Neural cell (in vitro differentiated cells): Measurements from ENCODE around the gene PHGDH. TPM values are rescaled to one million over a fixed set of nuclear protein-coding genes. Genes with fewer than 3 reads are reported as not detected.

Source experiments
- H2AFZ ChIP-seq: fragments of 200-600, 300-800 bp; sonication (generic), shearing (Covaris generic); 2 replicates; pipeline ENCODE4 v1.6.0; 2014; ENCODE audit warnings: low read depth, mild to moderate bottlenecking, antibody characterized with exemption, low read length, moderate library complexity
- H3F3A ChIP-seq: fragments of 200-600 bp; shearing (Covaris generic); 2 replicates; pipeline ENCODE4 v1.6.1; 2016; ENCODE audit warnings: mild to moderate bottlenecking, moderate library complexity, mixed read lengths, antibody characterized with exemption, low read length; ENCODE audit not compliant: insufficient read depth, poor library complexity, severe bottlenecking
- H3K27ac ChIP-seq: fragments of 200-600, 300-800 bp; sonication (generic), shearing (Covaris generic); 2 replicates; pipeline ENCODE4 v1.5.1; 2014; ENCODE audit warnings: mild to moderate bottlenecking, low read length, moderate library complexity
- H3K27me3 ChIP-seq: fragments of 300-800, 200-600 bp; sonication (generic), shearing (Covaris generic); 2 replicates; pipeline ENCODE4 v1.6.0; 2014; ENCODE audit warnings: mild to moderate bottlenecking, low read depth, low read length, moderate library complexity; ENCODE audit not compliant: insufficient read depth
- H3K36me3 ChIP-seq: fragments of 300-800, 200-600 bp; sonication (generic), shearing (Covaris generic); 2 replicates; pipeline ENCODE4 v1.5.1; 2014; ENCODE audit warnings: mild to moderate bottlenecking, antibody characterized with exemption, low read length, moderate library complexity; ENCODE audit not compliant: insufficient read depth
- H3K4me2 ChIP-seq: fragments of 300-800, 200-600 bp; sonication (generic), shearing (Covaris generic); 2 replicates; pipeline ENCODE4 v1.6.0; 2014; ENCODE audit warnings: mild to moderate bottlenecking, low read length
- H3K4me3 ChIP-seq: fragments of 300-800, 200-600 bp; sonication (generic), shearing (Covaris generic); 2 replicates; pipeline ENCODE4 v1.5.1; 2014; ENCODE audit warnings: mild to moderate bottlenecking, low read length, moderate library complexity
- H3K79me2 ChIP-seq: fragments of 200-600 bp; shearing (Covaris generic); replicated peaks from 2 replicates; pipeline ENCODE4 v1.6.0; 2014; ENCODE audit warnings: mild to moderate bottlenecking, low read length, moderate library complexity; ENCODE audit not compliant: insufficient read depth
- H3K9ac ChIP-seq: fragments of 300-800, 200-600 bp; sonication (generic), shearing (Covaris generic); 2 replicates; pipeline ENCODE4 v1.6.1; 2016; ENCODE audit warnings: mild to moderate bottlenecking, low read length, mixed read lengths
- H3K9me2 ChIP-seq: fragments of 200-600 bp; shearing (Covaris generic); 2 replicates; pipeline ENCODE4 v1.6.1; 2016; ENCODE audit warnings: mild to moderate bottlenecking, low read length, mixed read lengths; ENCODE audit not compliant: insufficient read depth
- H3K9me3 ChIP-seq: fragments of 200-600, 300-800 bp; sonication (generic), shearing (Covaris generic); 2 replicates; pipeline ENCODE4 v1.6.1; 2016; ENCODE audit warnings: mild to moderate bottlenecking, mixed run types, low read length, moderate library complexity, mixed read lengths
- H4K20me1 ChIP-seq: fragments of 200-600 bp; shearing (Covaris generic); 2 replicates; pipeline ENCODE4 v1.6.1; 2016; ENCODE audit warnings: mild to moderate bottlenecking, mixed run types; ENCODE audit not compliant: insufficient read depth
- CTCF ChIP-seq: fragments of 450-650 bp; IDR thresholded peaks from 2 replicates; pipeline ENCODE4 v1.5.1; 2014; ENCODE audit warnings: antibody characterized with exemption, mild to moderate bottlenecking, moderate library complexity; ENCODE audit not compliant: poor library complexity, severe bottlenecking
- EP300 ChIP-seq: fragments of 450-650 bp; conservative IDR thresholded peaks from 2 replicates; pipeline ENCODE4 v1.6.1; 2014; ENCODE audit warnings: antibody characterized with exemption, mild to moderate bottlenecking, moderate library complexity; ENCODE audit not compliant: poor library complexity, severe bottlenecking
- EZH2 ChIP-seq: fragments of 200-600, 300-800 bp; shearing (Covaris generic), sonication (generic); IDR thresholded peaks from 2 replicates; pipeline ENCODE4 v1.6.1; 2014; ENCODE audit warnings: antibody characterized with exemption, low read length, borderline replicate concordance, mild to moderate bottlenecking; ENCODE audit not compliant: insufficient read depth, poor library complexity, severe bottlenecking
- MXI1 ChIP-seq: fragments of 450-650 bp; conservative IDR thresholded peaks from 2 replicates; pipeline ENCODE4 v1.6.1; 2014; ENCODE audit warnings: antibody characterized with exemption, mild to moderate bottlenecking; ENCODE audit not compliant: poor library complexity, severe bottlenecking
- POLR2AphosphoS5 ChIP-seq: IDR thresholded peaks from 2 replicates; pipeline ENCODE4 v1.6.1; 2012
- RAD21 ChIP-seq: fragments of 450-650 bp; conservative IDR thresholded peaks from 2 replicates; pipeline ENCODE4 v1.6.1; 2014; ENCODE audit warnings: antibody characterized with exemption, mild to moderate bottlenecking, moderate library complexity
- REST ChIP-seq: IDR thresholded peaks from 2 replicates; pipeline ENCODE4 v1.6.1; 2012; ENCODE audit warnings: borderline replicate concordance
- SMC3 ChIP-seq: fragments of 450-650 bp; conservative IDR thresholded peaks from 2 replicates; pipeline ENCODE4 v1.6.1; 2014; ENCODE audit warnings: antibody characterized with exemption, mild to moderate bottlenecking, moderate library complexity; ENCODE audit not compliant: poor library complexity
- TAF1 ChIP-seq: IDR thresholded peaks from 2 replicates; pipeline ENCODE4 v1.6.1; 2012; ENCODE audit warnings: low read depth
- polyA plus RNA-seq: library from polyadenylated mRNA; depleted of rRNA; stranded (reverse); fragments of >200 nt; gene quantifications from 2 replicates; pipeline ENCODE4 v1.2.3, GENCODE V29; 2014

Gene PHGDH
- polyA plus RNA-seq, 1 donor from 2014 or later: 11.8 TPM

GRCh38 chr1:119697598-119697997, 14.1 kb upstream of the PHGDH start:
- Histone ChIP-seq H3K27ac (no peak overlapping the region), H3K79me2 (no peaks in the 10 kb centered on the region), H3F3A (no peaks in the 10 kb centered on the region), H3K36me3 (no peaks in the 10 kb centered on the region), H3K9me2 (no peaks in the 10 kb centered on the region), H2AFZ (no peak overlapping the region), H3K4me3 (no peak overlapping the region), H3K27me3 (no peaks in the 10 kb centered on the region), H4K20me1 (no peaks in the 10 kb centered on the region), H3K9ac (no peak overlapping the region), H3K9me3 (no peaks in the 10 kb centered on the region), H3K4me2 (no peak overlapping the region)
- no peak for TF ChIP-seq POLR2AphosphoS5
- no peak for TF ChIP-seq SMC3
- TF ChIP-seq TAF1: no peak
- TF ChIP-seq REST: no peak
- no peak for TF ChIP-seq CTCF
- TF ChIP-seq RAD21: no peak
- no peak for TF ChIP-seq EZH2
- no peak for TF ChIP-seq MXI1
- TF ChIP-seq EP300: no peak

- Histone ChIP-seq H3K9ac (no peak overlapping the region), H3K27ac (no peak overlapping the region), H3K36me3 (no peaks in the 10 kb centered on the region), H3K79me2 (no peaks in the 10 kb centered on the region), H3K27me3 (no peaks in the 10 kb centered on the region), H3K4me3 (no peak overlapping the region), H3K4me2 (no peak overlapping the region), H3K9me3 (no peaks in the 10 kb centered on the region), H3F3A (no peaks in the 10 kb centered on the region), H2AFZ (no peak overlapping the region), H4K20me1 (no peaks in the 10 kb centered on the region), H3K9me2 (no peaks in the 10 kb centered on the region)
- TF ChIP-seq POLR2AphosphoS5 (no peak), SMC3 (no peak), TAF1 (no peak)
Measured at GRCh38 chr1:119700326-119700725, 11.4 kb upstream of the PHGDH start.

GRCh38 chr1:119701659-119702058, 10.1 kb upstream of the PHGDH start:
- no peaks in the 10 kb centered on the region for H3F3A ChIP-seq
- H2AFZ ChIP-seq: no peak overlapping the region
- H3K36me3 ChIP-seq: no peaks in the 10 kb centered on the region
- no peak overlapping the region for H3K9ac ChIP-seq
- H3K4me2 ChIP-seq: no peak overlapping the region
- no peak for TF ChIP-seq TAF1
- TF ChIP-seq MXI1: no peak
- H3K9me3 ChIP-seq: no peaks in the 10 kb centered on the region
- no peak overlapping the region for H3K27ac ChIP-seq
- H3K27me3 ChIP-seq: no peaks in the 10 kb centered on the region
- no peaks in the 10 kb centered on the region for H3K79me2 ChIP-seq
- H4K20me1 ChIP-seq: no peaks in the 10 kb centered on the region
- no peaks in the 10 kb centered on the region for H3K9me2 ChIP-seq
- no peak overlapping the region for H3K4me3 ChIP-seq
